ENCODE data around the gene ICA1.

Gene ICA1

GRCh38 chr7:8201846-8202441 lies 60.0 kb downstream of the ICA1 start:
- DNase-seq (ENCODE audit: low read depth in 4 of 4, low spot score in 1 of 4): no peak

GRCh38 chr7:8200717-8201116 lies 61.2 kb downstream of the ICA1 start:
- no peak for DNase-seq (ENCODE audit: low read depth in 4 of 4, low spot score in 1 of 4)

GRCh38 chr7:8200316-8200715 lies 61.7 kb downstream of the ICA1 start:
- no peak for DNase-seq (ENCODE audit: low read depth in 4 of 4, low spot score in 1 of 4)

GRCh38 chr7:8197994-8198698 lies 63.8 kb downstream of the ICA1 start:
- no peak for DNase-seq (ENCODE audit: low read depth in 4 of 4, low spot score in 1 of 4)

GRCh38 chr7:8192897-8193296 lies 69.1 kb downstream of the ICA1 start:
- no peak for DNase-seq (ENCODE audit: low read depth in 4 of 4, low spot score in 1 of 4)

- DNase-seq (ENCODE audit: low read depth in 4 of 4, low spot score in 1 of 4): peak in 3 of 4 experiments; percentile 29 to 32 (median 30)
These were observed 71.7 kb downstream of the ICA1 start for GRCh38 chr7:8190119-8190895.

GRCh38 chr7:8189625-8190024 lies 72.3 kb downstream of the ICA1 start:
- no peak for DNase-seq (ENCODE audit: low read depth in 4 of 4, low spot score in 1 of 4)

GRCh38 chr7:8185926-8186683 lies 75.9 kb downstream of the ICA1 start:
- no peak for DNase-seq (ENCODE audit: low read depth in 4 of 4, low spot score in 1 of 4)

- DNase-seq (ENCODE audit: low read depth in 4 of 4, low spot score in 1 of 4): no peak
These were observed 77.7 kb downstream of the ICA1 start for GRCh38 chr7:8184221-8184620.

GRCh38 chr7:8179486-8179885 lies 82.5 kb downstream of the ICA1 start:
- no peak for DNase-seq (ENCODE audit: low read depth in 4 of 4, low spot score in 1 of 4)

GRCh38 chr7:8178353-8178752 lies 83.6 kb downstream of the ICA1 start:
- DNase-seq (ENCODE audit: low read depth in 4 of 4, low spot score in 1 of 4): no peak

GRCh38 chr7:8177109-8177933 lies 84.6 kb downstream of the ICA1 start:
- DNase-seq (ENCODE audit: low read depth in 4 of 4, low spot score in 1 of 4): no peak

- DNase-seq (ENCODE audit: low read depth in 4 of 4, low spot score in 1 of 4): peak in 1 of 4 experiments; percentile 16
These were observed 85.4 kb downstream of the ICA1 start for GRCh38 chr7:8176370-8177081.

GRCh38 chr7:8175929-8176369 lies 86.0 kb downstream of the ICA1 start:
- DNase-seq (ENCODE audit: low read depth in 4 of 4, low spot score in 1 of 4): no peak

GRCh38 chr7:8172372-8173354 lies 89.3 kb downstream of the ICA1 start:
- no peak for DNase-seq (ENCODE audit: low read depth in 4 of 4, low spot score in 1 of 4)

- DNase-seq (ENCODE audit: low read depth in 4 of 4, low spot score in 1 of 4): no peak
These were observed 92.8 kb downstream of the ICA1 start for GRCh38 chr7:8169171-8169570.

GRCh38 chr7:8168336-8168735 lies 93.6 kb downstream of the ICA1 start:
- no peak for DNase-seq (ENCODE audit: low read depth in 4 of 4, low spot score in 1 of 4)

GRCh38 chr7:8165150-8165549 lies 96.8 kb downstream of the ICA1 start:
- no peak for DNase-seq (ENCODE audit: low read depth in 4 of 4, low spot score in 1 of 4)

- DNase-seq (ENCODE audit: low read depth in 4 of 4, low spot score in 1 of 4): no peak
These were observed 99.8 kb downstream of the ICA1 start for GRCh38 chr7:8162181-8162580.

Measured in stimulated activated CD4-positive, alpha-beta T cell treated with anti-CD3 and anti-CD28 coated beads, Interleukin-1b, Interleukin-23, amount 100 ng/mL, for 24 hours (primary cell).